HCT116 (cell line): ENCODE measurements around the gene INSRR. TPM values are rescaled to one million over a fixed set of nuclear protein-coding genes. Genes with fewer than 3 reads are reported as not detected.

Experiments used
- ATAC-seq: fragments of 200-7000 bp; cut with Tn5 transposase; 2 replicates; pipeline ENCODE4 v1.9.1; 2020; ENCODE audit warnings: mild to moderate bottlenecking, moderate library complexity
- BruUV-seq: library from RNA; stranded (reverse); fragments of 400-500 nt; replicated peaks from 2 replicates; lab custom pipeline; 2021; lab: Mats Ljungman, UMichigan
- CTCF ChIA-PET: fragments of 300-600 bp; sonication (Branson Sonifier 250); formaldehyde crosslinking; loops from one replicate; lab custom pipeline; 2021; ENCODE audit warnings: antibody characterized with exemption; lab: Charles Lee
- POLR2A ChIA-PET: fragments of 300-600, 350-600 bp; sonication (Branson Sonifier 250); formaldehyde crosslinking; loops from one replicate; lab custom pipeline; 2021; ENCODE audit warnings: antibody characterized with exemption; lab: Charles Lee
- RAD21 ChIA-PET, 2 experiments: fragments of 300-600 bp; sonication (Branson Sonifier 250); formaldehyde crosslinking; loops; one replicate each; lab custom pipeline; 2023; ENCODE audit warnings: low total read pairs in 2 of 2; ENCODE audit not compliant: uncharacterized antibody in 2 of 2, unreplicated experiment in 2 of 2, low non-redundant PET in 1 of 2; lab: Charles Lee
- DNase-seq: peaks from one replicate; pipeline ENCODE4 v3.0.0-alpha.2; 2010; ENCODE audit warnings: low read depth, low spot score
- H2AFZ ChIP-seq: fragments of 200-600 bp; shearing (Covaris generic), sonication (generic); 2 replicates; pipeline ENCODE4 v1.6.1; 2017; ENCODE audit warnings: low read depth, mixed run types, mixed read lengths, antibody characterized with exemption, low read length; ENCODE audit not compliant: poor library complexity, severe bottlenecking
- H3K27ac ChIP-seq: 2 replicates; pipeline ENCODE4 v1.5.1; 2012; ENCODE audit warnings: low read depth, low read length
- H3K27me3 ChIP-seq: fragments of 200-600 bp; sonication (generic); 2 replicates; pipeline ENCODE4 v1.6.1; 2016; ENCODE audit warnings: mixed run types, low read length, mixed read lengths; ENCODE audit not compliant: insufficient read depth
- H3K36me3 ChIP-seq, 2 experiments: fragments of 200-500 bp in 1 of 2; fragments of 200-600 bp in 1 of 2; sonication (Bioruptor generic) in 1 of 2; sonication (generic) in 1 of 2; 2 replicates each; pipeline versions ENCODE4 v1.5.1 to v1.6.1; 2014 to 2016; ENCODE audit warnings: low read length in 2 of 2, inconsistent platforms in 1 of 2, mixed read lengths in 1 of 2, mixed run types in 1 of 2; ENCODE audit not compliant: insufficient read depth in 2 of 2, control insufficient read depth in 1 of 2
- H3K4me1 ChIP-seq, 2 experiments: fragments of 200-600 bp in 1 of 2; sonication (generic) in 1 of 2; 2 replicates each; pipeline versions ENCODE4 v1.5.1 to v1.6.1; 2012 to 2017; ENCODE audit warnings: low read length in 2 of 2, inconsistent platforms in 1 of 2, mild to moderate bottlenecking in 1 of 2, mixed read lengths in 1 of 2, mixed run types in 1 of 2, moderate library complexity in 1 of 2; ENCODE audit not compliant: insufficient read depth in 2 of 2, control insufficient read depth in 1 of 2
- H3K4me2 ChIP-seq: fragments of 200-600 bp; sonication (generic); 2 replicates; pipeline ENCODE4 v1.6.1; 2017; ENCODE audit warnings: mixed run types, low read length, mixed read lengths
- H3K4me3 ChIP-seq, 2 experiments: fragments of 200-600 bp in 1 of 2; sonication (generic) in 1 of 2; replicated peaks in 1 of 2; 2 replicates each; pipeline ENCODE4 v1.5.1; 2011 to 2016; ENCODE audit warnings: low read length in 2 of 2, control low read depth in 1 of 2, low read depth in 1 of 2, mild to moderate bottlenecking in 1 of 2, mixed read lengths in 1 of 2, mixed run types in 1 of 2
- H3K79me2 ChIP-seq: fragments of 200-600 bp; sonication (generic); 2 replicates; pipeline ENCODE4 v1.6.1; 2017; ENCODE audit warnings: mild to moderate bottlenecking, mixed run types, low read length, moderate library complexity, mixed read lengths; ENCODE audit not compliant: insufficient read depth
- H3K9ac ChIP-seq: fragments of 200-600 bp; sonication (generic); 2 replicates; pipeline ENCODE4 v1.6.1; 2016; ENCODE audit warnings: low read length, mixed read lengths
- H3K9me2 ChIP-seq: fragments of 200-600 bp; sonication (generic), shearing (Covaris generic); 2 replicates; pipeline ENCODE4 v1.6.1; 2017; ENCODE audit warnings: mixed run types, mild to moderate bottlenecking, moderate library complexity; ENCODE audit not compliant: insufficient read depth
- H3K9me3 ChIP-seq, 2 experiments: fragments of 200-500 bp in 1 of 2; fragments of 200-600 bp in 1 of 2; sonication (Bioruptor generic) in 1 of 2; sonication (generic) in 1 of 2; 2 replicates each; pipeline ENCODE4 v1.6.1; 2014 to 2017; ENCODE audit warnings: low read length in 2 of 2, mixed read lengths in 2 of 2, inconsistent platforms in 1 of 2, low read depth in 1 of 2, mild to moderate bottlenecking in 1 of 2, mixed run types in 1 of 2, moderate library complexity in 1 of 2; ENCODE audit not compliant: control insufficient read depth in 1 of 2, insufficient read depth in 1 of 2
- H4K20me1 ChIP-seq: fragments of 200-600 bp; sonication (generic), shearing (Covaris generic); 2 replicates; pipeline ENCODE4 v1.6.1; 2017; ENCODE audit warnings: mixed run types, mild to moderate bottlenecking, moderate library complexity; ENCODE audit not compliant: insufficient read depth
- CBX3 ChIP-seq: IDR thresholded peaks from 2 replicates; pipeline ENCODE4 v1.6.1; 2012; ENCODE audit warnings: low read depth
- EGR1 ChIP-seq: IDR thresholded peaks from 2 replicates; pipeline ENCODE4 v1.6.1; 2012; ENCODE audit warnings: low read depth
- EZH2 ChIP-seq: fragments of 200-600 bp; sonication (generic); IDR thresholded peaks from 2 replicates; pipeline ENCODE4 v1.6.1; 2017; ENCODE audit warnings: antibody characterized with exemption, mixed run types
- FOSL1 ChIP-seq: IDR thresholded peaks from 2 replicates; pipeline ENCODE4 v1.6.1; 2012; ENCODE audit warnings: low read depth
- JUND ChIP-seq: IDR thresholded peaks from 2 replicates; pipeline ENCODE4 v1.6.1; 2012
- MAX ChIP-seq: IDR thresholded peaks from 2 replicates; pipeline ENCODE4 v1.6.1; 2012
- POLR2A ChIP-seq: IDR thresholded peaks from 2 replicates; pipeline ENCODE4 v1.7.0; 2011; ENCODE audit warnings: borderline replicate concordance; ENCODE audit not compliant: insufficient read depth, insufficient read length; ENCODE audit errors: extremely low read depth
- POLR2AphosphoS5 ChIP-seq: IDR thresholded peaks from 2 replicates; pipeline ENCODE4 v1.6.1; 2011; ENCODE audit warnings: mild to moderate bottlenecking, low read depth, low read length, moderate library complexity
- RAD21 ChIP-seq: IDR thresholded peaks from 2 replicates; pipeline ENCODE4 v1.6.1; 2012; ENCODE audit warnings: low read depth, mild to moderate bottlenecking
- SIN3A ChIP-seq: IDR thresholded peaks from 2 replicates; pipeline ENCODE4 v1.6.1; 2012; ENCODE audit warnings: low read depth
- SP1 ChIP-seq: IDR thresholded peaks from 2 replicates; pipeline ENCODE4 v1.6.1; 2012; ENCODE audit warnings: low read depth
- SRF ChIP-seq: IDR thresholded peaks from 2 replicates; pipeline ENCODE4 v1.6.1; 2012; ENCODE audit warnings: low read depth
- ZBTB33 ChIP-seq: IDR thresholded peaks from 2 replicates; pipeline ENCODE4 v1.6.1; 2011; ENCODE audit warnings: mild to moderate bottlenecking, low read length, moderate library complexity; ENCODE audit not compliant: insufficient replicate concordance; ENCODE audit errors: extremely low read depth
- ZFX ChIP-seq: fragments of 450-650 bp; IDR thresholded peaks from 2 replicates; pipeline ENCODE4 v1.6.1; 2017
- intact Hi-C: fragments of 100-400 bp; cut with micrococcal nuclease; formaldehyde crosslinking; loops from 2 replicates; pipeline ENCODE4 v1.10.0; 2022
- total RNA-seq: library from RNA; stranded (reverse); gene quantifications from one replicate; pipeline ENCODE4 v1.2.1, GENCODE V29; 2021; ENCODE audit not compliant: unreplicated experiment
- TF ChIP-seq, protein P1 (sequence below), 3 experiments: fragments of 200-600 bp in 1 of 3; sonication (generic) in 1 of 3; IDR thresholded peaks in 2 of 3; conservative IDR thresholded peaks in 1 of 3; 2 replicates each; pipeline ENCODE4 v1.5.1; 2012 to 2017; ENCODE audit warnings: low read depth in 2 of 3, low read length in 2 of 3, antibody characterized with exemption in 1 of 3, borderline replicate concordance in 1 of 3, control low read depth in 1 of 3, mild to moderate bottlenecking in 1 of 3, mixed read lengths in 1 of 3, mixed run types in 1 of 3, moderate library complexity in 1 of 3; ENCODE audit not compliant: insufficient read depth in 1 of 3
- TF ChIP-seq, protein P2 (sequence below): IDR thresholded peaks from 2 replicates; pipeline ENCODE4 v1.6.1; 2012; ENCODE audit warnings: low read depth

INSRR gene
- total RNA-seq, 1 experiment from 2014 or later, result not detected

DNA sequence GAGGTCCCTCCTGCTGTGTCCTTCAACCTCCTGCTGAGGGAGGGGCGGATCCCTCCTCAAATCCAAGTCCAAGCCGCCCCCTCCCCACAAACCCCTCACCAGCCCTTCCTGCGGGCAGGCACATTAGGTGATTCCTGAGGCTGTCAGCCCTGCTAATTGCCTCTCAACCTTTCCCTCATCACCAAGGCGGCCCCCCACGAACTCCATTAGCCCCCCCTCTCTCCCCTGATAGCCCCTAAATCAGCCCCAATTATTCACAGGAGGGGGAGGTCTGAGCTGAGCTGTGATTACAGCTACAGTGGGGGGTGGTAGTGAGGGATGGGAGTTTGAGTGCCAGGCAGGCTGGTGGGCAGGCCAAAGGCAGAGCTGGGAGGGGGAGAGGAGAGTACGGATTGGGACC is 28.8 kb upstream of the INSRR start:
- no peak for TF ChIP-seq ZBTB33
- TF ChIP-seq EGR1, result no peak
- no peak for TF ChIP-seq JUND
- TF ChIP-seq SP1, result no peak
- TF ChIP-seq MAX, result no peak
- no peak for TF ChIP-seq RAD21
- no peak for TF ChIP-seq SIN3A
- TF ChIP-seq POLR2A, result no peak
- TF ChIP-seq EZH2, result no peak
- no peak for TF ChIP-seq POLR2AphosphoS5
- no peak for TF ChIP-seq SRF
- no peak for TF ChIP-seq FOSL1
- no peak for TF ChIP-seq ZFX
- TF ChIP-seq CBX3, result no peak
- TF ChIP-seq, protein P1, sequence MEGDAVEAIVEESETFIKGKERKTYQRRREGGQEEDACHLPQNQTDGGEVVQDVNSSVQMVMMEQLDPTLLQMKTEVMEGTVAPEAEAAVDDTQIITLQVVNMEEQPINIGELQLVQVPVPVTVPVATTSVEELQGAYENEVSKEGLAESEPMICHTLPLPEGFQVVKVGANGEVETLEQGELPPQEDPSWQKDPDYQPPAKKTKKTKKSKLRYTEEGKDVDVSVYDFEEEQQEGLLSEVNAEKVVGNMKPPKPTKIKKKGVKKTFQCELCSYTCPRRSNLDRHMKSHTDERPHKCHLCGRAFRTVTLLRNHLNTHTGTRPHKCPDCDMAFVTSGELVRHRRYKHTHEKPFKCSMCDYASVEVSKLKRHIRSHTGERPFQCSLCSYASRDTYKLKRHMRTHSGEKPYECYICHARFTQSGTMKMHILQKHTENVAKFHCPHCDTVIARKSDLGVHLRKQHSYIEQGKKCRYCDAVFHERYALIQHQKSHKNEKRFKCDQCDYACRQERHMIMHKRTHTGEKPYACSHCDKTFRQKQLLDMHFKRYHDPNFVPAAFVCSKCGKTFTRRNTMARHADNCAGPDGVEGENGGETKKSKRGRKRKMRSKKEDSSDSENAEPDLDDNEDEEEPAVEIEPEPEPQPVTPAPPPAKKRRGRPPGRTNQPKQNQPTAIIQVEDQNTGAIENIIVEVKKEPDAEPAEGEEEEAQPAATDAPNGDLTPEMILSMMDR (IDR thresholded peaks at IDR 0.05 in 2 of 3, conservative IDR thresholded peaks at IDR 0.05 in 1 of 3; ENCODE audit: borderline replicate concordance in 1 of 3, insufficient read depth in 1 of 3, low read depth in 2 of 3, low read length in 2 of 3), result no peak
- TF ChIP-seq, protein P2, sequence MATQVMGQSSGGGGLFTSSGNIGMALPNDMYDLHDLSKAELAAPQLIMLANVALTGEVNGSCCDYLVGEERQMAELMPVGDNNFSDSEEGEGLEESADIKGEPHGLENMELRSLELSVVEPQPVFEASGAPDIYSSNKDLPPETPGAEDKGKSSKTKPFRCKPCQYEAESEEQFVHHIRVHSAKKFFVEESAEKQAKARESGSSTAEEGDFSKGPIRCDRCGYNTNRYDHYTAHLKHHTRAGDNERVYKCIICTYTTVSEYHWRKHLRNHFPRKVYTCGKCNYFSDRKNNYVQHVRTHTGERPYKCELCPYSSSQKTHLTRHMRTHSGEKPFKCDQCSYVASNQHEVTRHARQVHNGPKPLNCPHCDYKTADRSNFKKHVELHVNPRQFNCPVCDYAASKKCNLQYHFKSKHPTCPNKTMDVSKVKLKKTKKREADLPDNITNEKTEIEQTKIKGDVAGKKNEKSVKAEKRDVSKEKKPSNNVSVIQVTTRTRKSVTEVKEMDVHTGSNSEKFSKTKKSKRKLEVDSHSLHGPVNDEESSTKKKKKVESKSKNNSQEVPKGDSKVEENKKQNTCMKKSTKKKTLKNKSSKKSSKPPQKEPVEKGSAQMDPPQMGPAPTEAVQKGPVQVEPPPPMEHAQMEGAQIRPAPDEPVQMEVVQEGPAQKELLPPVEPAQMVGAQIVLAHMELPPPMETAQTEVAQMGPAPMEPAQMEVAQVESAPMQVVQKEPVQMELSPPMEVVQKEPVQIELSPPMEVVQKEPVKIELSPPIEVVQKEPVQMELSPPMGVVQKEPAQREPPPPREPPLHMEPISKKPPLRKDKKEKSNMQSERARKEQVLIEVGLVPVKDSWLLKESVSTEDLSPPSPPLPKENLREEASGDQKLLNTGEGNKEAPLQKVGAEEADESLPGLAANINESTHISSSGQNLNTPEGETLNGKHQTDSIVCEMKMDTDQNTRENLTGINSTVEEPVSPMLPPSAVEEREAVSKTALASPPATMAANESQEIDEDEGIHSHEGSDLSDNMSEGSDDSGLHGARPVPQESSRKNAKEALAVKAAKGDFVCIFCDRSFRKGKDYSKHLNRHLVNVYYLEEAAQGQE, result no peak
- Histone ChIP-seq H3K27ac (no peak overlapping the region), H3K9me3 (no peaks in the 10 kb centered on the region), H3K36me3 (no peaks in the 10 kb centered on the region), H3K4me1 (peaks cover 0 to 23% of the 10 kb centered on the region in 2 experiments; a peak in 2 of 4 replicates), H3K9ac (no peak overlapping the region; the same call in 1 of the 2 replicates), H3K27me3 (no peaks in the 10 kb centered on the region), H4K20me1 (no peaks in the 10 kb centered on the region), H3K79me2 (no peaks in the 10 kb centered on the region), H2AFZ (no peak overlapping the region), H3K4me2 (no peak overlapping the region), H3K9me2 (no peaks in the 10 kb centered on the region), H3K4me3 (no peak overlapping the region)
- DNase-seq (no peak), ATAC-seq (no peak)
- intact Hi-C loops, result no loop called here
- CTCF ChIA-PET, result interaction anchor here (0.7 to 2.0 kb wide), 3 partner anchors 40 to 198 kb away, joined by 3 to 9 read pairs (median 3); no protein-coding TSS in a partner anchor
- POLR2A ChIA-PET, result no interaction called here
- RAD21 ChIA-PET, result no interaction called here
- no TSS peak for BruUV-seq
